ENCODE results near the gene ANKAR. TPM values are rescaled to one million over a fixed set of nuclear protein-coding genes. Genes with fewer than 3 reads are reported as not detected.
"Not testable (repeated sequence)": the region's sequence is repeated elsewhere in the genome, so short reads cannot be mapped to it uniquely, and the experiment has no call there.

ANKAR gene
- total and polyA plus RNA-seq, 4 experiments from 2014 or later, result 2.8 to 20.2 (median 12.7) TPM

GRCh38 chr2:189646521-189646920 is 27.9 kb upstream of the ANKAR start:
- POLR2A ChIA-PET (ENCODE audit: partially characterized antibody), result no interaction called here
- intact Hi-C loops (cut with micrococcal nuclease), result no loop called here
- CTCF ChIA-PET (ENCODE audit: partially characterized antibody), result no interaction called here
- Histone ChIP-seq H3K4me1 (ENCODE audit: insufficient read depth, low read length) (no peaks in the 10 kb centered on the region), H3K27me3 (ENCODE audit: insufficient read depth, low read length) (no peaks in the 10 kb centered on the region), H3K27ac (ENCODE audit: low read depth, low read length) (no peak overlapping the region), H3K9me3 (ENCODE audit: control insufficient read depth in 1 of 2, low read length in 2 of 2) (no peaks in the 10 kb centered on the region), H3K4me3 (ENCODE audit: low read length in 2 of 2) (no peak overlapping the region), H3K36me3 (ENCODE audit: insufficient read depth, low read length) (no peaks in the 10 kb centered on the region)
- DNase-seq, result no peak
- no peaks in the 10 kb centered on the region for H3K36me3 Mint-ChIP-seq
- H3K4me1 Mint-ChIP-seq, result peaks cover 0 to under 1% (median 0%) of the 10 kb centered on the region in 4 donors
- no peak overlapping the region for H3K27ac Mint-ChIP-seq
- H3K4me3 Mint-ChIP-seq, result no peak overlapping the region
- peaks cover 0 to 5% (median 2%) of the 10 kb centered on the region in 8 donors for H3K9me3 Mint-ChIP-seq
- no peaks in the 10 kb centered on the region for H3K27me3 Mint-ChIP-seq

DNA sequence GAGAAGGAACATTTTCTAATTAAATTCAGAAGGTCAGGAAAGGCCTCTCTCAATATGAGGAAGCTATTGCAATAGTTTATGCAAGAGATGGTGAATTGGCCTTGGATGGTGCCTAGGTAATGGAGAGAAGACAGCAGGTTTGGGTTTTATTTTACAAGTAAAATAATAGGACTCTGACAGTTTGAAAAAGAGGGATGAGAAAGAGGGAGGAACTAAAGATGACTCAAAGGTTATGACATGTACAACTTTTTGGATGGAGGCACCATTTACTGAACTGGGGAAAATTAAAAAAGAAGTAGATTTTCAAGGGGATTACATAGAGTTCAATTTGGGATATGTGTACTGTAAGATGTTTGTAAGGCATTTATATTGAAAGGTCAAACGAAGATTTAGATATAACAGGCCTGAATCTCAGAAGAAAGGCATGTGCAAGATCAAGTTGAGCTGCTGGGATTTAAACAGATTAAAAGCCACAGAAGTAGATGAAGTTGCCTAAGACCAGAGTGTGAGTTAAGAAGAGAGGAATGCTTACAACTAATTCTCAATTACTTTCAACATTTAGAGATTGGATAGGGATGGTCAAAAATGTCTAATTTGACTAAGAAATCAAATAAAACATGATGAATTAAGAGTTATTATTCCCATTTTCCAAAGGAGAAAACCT is 25.5 kb upstream of the ANKAR start:
- CTCF ChIA-PET (ENCODE audit: partially characterized antibody), result interaction anchor here (3.1 kb wide), 1 partner anchor 11 kb away, joined by 15 read pairs; the partner anchor contains the start of gene ASNSD1
- peaks cover 0 to 5% of the 10 kb centered on the region in 2 donors for H3K36me3 Mint-ChIP-seq

DNA sequence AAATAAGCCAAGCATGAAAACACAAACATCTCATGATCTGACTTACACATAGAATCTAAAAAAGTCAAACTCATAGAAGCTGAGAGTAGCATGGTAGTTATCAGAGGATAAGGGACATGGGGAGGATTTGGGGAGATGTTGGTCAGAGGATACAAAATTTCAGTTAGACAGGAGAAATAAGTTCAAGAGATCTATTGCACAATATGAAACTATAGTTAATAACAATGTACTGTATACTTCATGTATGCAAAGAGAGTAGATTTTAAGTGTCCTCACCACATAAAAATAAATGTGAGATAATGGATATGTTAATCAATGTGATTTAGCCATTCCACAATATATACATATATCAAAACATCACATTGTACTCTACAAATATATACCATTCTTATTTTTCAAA is 23.2 kb upstream of the ANKAR start:
- H3K27ac ChIP-seq (ENCODE audit: low read depth, low read length), result no peak overlapping the region
- DNase-seq, result no peak
- H3K9me3 Mint-ChIP-seq, result peaks cover 0 to 13% (median 2%) of the 10 kb centered on the region in 8 donors
- POLR2A ChIA-PET (ENCODE audit: partially characterized antibody), result interaction anchor here (1.1 to 1.5 kb wide), 2 partner anchors 9 to 210 kb away, joined by 3 to 5 read pairs; partner anchors contain the start of genes ASNSD1 and WDR75
- peaks cover 2 to 4% (median 4%) of the 10 kb centered on the region in 4 donors for H3K4me1 Mint-ChIP-seq
- peaks cover 0 to 5% of the 10 kb centered on the region in 2 donors for H3K36me3 Mint-ChIP-seq
- H3K27me3 ChIP-seq (ENCODE audit: insufficient read depth, low read length), result no peaks in the 10 kb centered on the region
- no peaks in the 10 kb centered on the region for H3K36me3 ChIP-seq (ENCODE audit: insufficient read depth, low read length)
- CTCF ChIA-PET (ENCODE audit: partially characterized antibody), result interaction anchor here (1.5 to 3.1 kb wide), 2 partner anchors 9 to 47 kb away, joined by 4 to 15 read pairs; partner anchors contain the start of gene ASNSD1
- intact Hi-C loops (cut with micrococcal nuclease), result no loop called here
- H3K4me1 ChIP-seq (ENCODE audit: insufficient read depth, low read length), result no peaks in the 10 kb centered on the region
- H3K9me3 ChIP-seq (ENCODE audit: control insufficient read depth in 1 of 2, low read length in 2 of 2), result no peaks in the 10 kb centered on the region
- no peak overlapping the region for H3K4me3 Mint-ChIP-seq
- H3K27me3 Mint-ChIP-seq, result no peaks in the 10 kb centered on the region
- peak overlapping the region in 1 of 7 donors; percentile 21 for H3K27ac Mint-ChIP-seq
- H3K4me3 ChIP-seq (ENCODE audit: low read length in 2 of 2), result no peak overlapping the region

More for the DNA sequence above, 25.5 kb upstream of the ANKAR start:
- no peak overlapping the region for H3K4me3 ChIP-seq (ENCODE audit: low read length in 2 of 2)
- Mint-ChIP-seq H3K9me3 (peaks cover 0 to 13% (median 2%) of the 10 kb centered on the region in 8 donors), H3K4me3 (no peak overlapping the region), H3K27ac (no peak overlapping the region), H3K4me1 (peaks cover 0 to 4% (median 0%) of the 10 kb centered on the region in 4 donors), H3K27me3 (no peaks in the 10 kb centered on the region)
- no peaks in the 10 kb centered on the region for H3K9me3 ChIP-seq (ENCODE audit: control insufficient read depth in 1 of 2, low read length in 2 of 2)
- POLR2A ChIA-PET (ENCODE audit: partially characterized antibody), result interaction anchor here (1.7 kb wide), 1 partner anchor 9 kb away, joined by 5 read pairs; no protein-coding TSS in a partner anchor
- intact Hi-C loops (cut with micrococcal nuclease), result no loop called here
- H3K27me3 ChIP-seq (ENCODE audit: insufficient read depth, low read length), result no peaks in the 10 kb centered on the region
- H3K4me1 ChIP-seq (ENCODE audit: insufficient read depth, low read length), result no peaks in the 10 kb centered on the region
- no peaks in the 10 kb centered on the region for H3K36me3 ChIP-seq (ENCODE audit: insufficient read depth, low read length)
- DNase-seq, result no peak
- H3K27ac ChIP-seq (ENCODE audit: low read depth, low read length), result no peak overlapping the region

- peaks cover 17 to 23% (median 20%) of the 10 kb centered on the region in 4 donors for H3K4me1 Mint-ChIP-seq
- intact Hi-C loops (cut with micrococcal nuclease); POLR2A ChIA-PET (ENCODE audit: partially characterized antibody): not testable (repeated sequence)
Measured at GRCh38 chr2:189653464-189653863, 21.0 kb upstream of the ANKAR start.

GRCh38 chr2:189654641-189655040 is 19.8 kb upstream of the ANKAR start:
- Mint-ChIP-seq H3K27me3 (no peaks in the 10 kb centered on the region), H3K4me1 (peaks cover 22 to 34% (median 29%) of the 10 kb centered on the region in 4 donors), H3K4me3 (no peak overlapping the region), H3K9me3 (peaks cover 0 to 13% (median 2%) of the 10 kb centered on the region in 8 donors), H3K36me3 (peaks cover 0 to 5% of the 10 kb centered on the region in 2 donors), H3K27ac (peak overlapping the region in 1 of 7 donors; percentile 13)
- intact Hi-C loops (cut with micrococcal nuclease), result no loop called here
- no peaks in the 10 kb centered on the region for H3K9me3 ChIP-seq (ENCODE audit: control insufficient read depth in 1 of 2, low read length in 2 of 2)
- H3K4me3 ChIP-seq (ENCODE audit: low read length in 2 of 2), result no peak overlapping the region
- no peaks in the 10 kb centered on the region for H3K36me3 ChIP-seq (ENCODE audit: insufficient read depth, low read length)
- H3K4me1 ChIP-seq (ENCODE audit: insufficient read depth, low read length), result peaks cover 25% of the 10 kb centered on the region
- H3K27me3 ChIP-seq (ENCODE audit: insufficient read depth, low read length), result no peaks in the 10 kb centered on the region
- no peak for DNase-seq
- ChIA-PET POLR2A (ENCODE audit: partially characterized antibody) (no interaction called here), CTCF (ENCODE audit: partially characterized antibody) (no interaction called here)
- H3K27ac ChIP-seq (ENCODE audit: low read depth, low read length), result no peak overlapping the region

More at GRCh38 chr2:189653464-189653863, 21.0 kb upstream of the ANKAR start:
- H3K4me3 Mint-ChIP-seq; H3K36me3 ChIP-seq (ENCODE audit: insufficient read depth, low read length); H3K27me3 Mint-ChIP-seq; H3K27ac ChIP-seq (ENCODE audit: low read depth, low read length); H3K4me3 ChIP-seq (ENCODE audit: low read length in 2 of 2); H3K27ac Mint-ChIP-seq; H3K36me3 Mint-ChIP-seq; H3K27me3 ChIP-seq (ENCODE audit: insufficient read depth, low read length); CTCF ChIA-PET (ENCODE audit: partially characterized antibody); H3K9me3 ChIP-seq (ENCODE audit: control insufficient read depth in 1 of 2, low read length in 2 of 2); DNase-seq: not testable (repeated sequence)
- peaks cover 0 to 13% (median 2%) of the 10 kb centered on the region in 8 donors for H3K9me3 Mint-ChIP-seq
- peaks cover 13% of the 10 kb centered on the region for H3K4me1 ChIP-seq (ENCODE audit: insufficient read depth, low read length)

- H3K9me3 ChIP-seq (ENCODE audit: control insufficient read depth in 1 of 2, low read length in 2 of 2), result no peaks in the 10 kb centered on the region
- H3K4me3 ChIP-seq (ENCODE audit: low read length in 2 of 2), result peak overlapping the region; percentile 25 to 30
- H3K27ac ChIP-seq (ENCODE audit: low read depth, low read length), result peak overlapping the region; percentile 57
- peak; percentile 56 to 71 (median 58) for DNase-seq
- peak overlapping the region; percentile 57 to 81 (median 79) for H3K4me3 Mint-ChIP-seq
- CTCF ChIA-PET (ENCODE audit: partially characterized antibody), result interaction anchor here (1.0 to 11.3 kb wide), 9 partner anchors 16 to 217 kb away, joined by 3 to 171 read pairs (median 8); partner anchors contain the start of genes ANKAR, OSGEPL1 and SLC40A1
- no peaks in the 10 kb centered on the region for H3K9me3 Mint-ChIP-seq
- POLR2A ChIA-PET (ENCODE audit: partially characterized antibody), result interaction anchor here (1.0 to 4.9 kb wide), 17 partner anchors 9 to 1223 kb away, joined by 3 to 48 read pairs (median 5); partner anchors contain the start of genes ANKAR, GLS, MFSD6 and NEMP2
- peak overlapping the region in 6 of 7 donors; percentile 77 to 96 (median 92) for H3K27ac Mint-ChIP-seq
- no peaks in the 10 kb centered on the region for H3K27me3 ChIP-seq (ENCODE audit: insufficient read depth, low read length)
- H3K4me1 Mint-ChIP-seq, result peaks cover 27 to 40% (median 33%) of the 10 kb centered on the region in 4 donors
- no peaks in the 10 kb centered on the region for H3K27me3 Mint-ChIP-seq
- peaks cover 47% of the 10 kb centered on the region for H3K4me1 ChIP-seq (ENCODE audit: insufficient read depth, low read length)
- intact Hi-C loops (cut with micrococcal nuclease), result no loop called here
- no peaks in the 10 kb centered on the region for H3K36me3 ChIP-seq (ENCODE audit: insufficient read depth, low read length)
- H3K36me3 Mint-ChIP-seq, result no peaks in the 10 kb centered on the region
Measured at GRCh38 chr2:189657867-189658266, 16.6 kb upstream of the ANKAR start.
